CD4-positive, alpha-beta T cell treated with Interleukin-2 at 100 ng/mL for 4 hours (primary cell): ENCODE results near the gene MYOM3.

ENCODE experiments used
- DNase-seq: peaks from one replicate; pipeline ENCODE4 v3.0.0-alpha.2; 2020; ENCODE audit warnings: low spot score

Gene MYOM3

GRCh38 chr1:24111996-24112779 is at the start of gene MYOM3:
Gene MYOM3 (minus strand): TSS chr1:24112135. CDS start chr1:24108636, 3,499 bp downstream.
- DNase-seq = peak; percentile 19

GRCh38 chr1:24161270-24161669 is 49.3 kb upstream of the MYOM3 start:
- no peak for DNase-seq

- no peak for DNase-seq
These were observed 47.4 kb upstream of the MYOM3 start for GRCh38 chr1:24159366-24159765.

GRCh38 chr1:24157918-24158481 is 46.1 kb upstream of the MYOM3 start:
- DNase-seq = no peak

DNA sequence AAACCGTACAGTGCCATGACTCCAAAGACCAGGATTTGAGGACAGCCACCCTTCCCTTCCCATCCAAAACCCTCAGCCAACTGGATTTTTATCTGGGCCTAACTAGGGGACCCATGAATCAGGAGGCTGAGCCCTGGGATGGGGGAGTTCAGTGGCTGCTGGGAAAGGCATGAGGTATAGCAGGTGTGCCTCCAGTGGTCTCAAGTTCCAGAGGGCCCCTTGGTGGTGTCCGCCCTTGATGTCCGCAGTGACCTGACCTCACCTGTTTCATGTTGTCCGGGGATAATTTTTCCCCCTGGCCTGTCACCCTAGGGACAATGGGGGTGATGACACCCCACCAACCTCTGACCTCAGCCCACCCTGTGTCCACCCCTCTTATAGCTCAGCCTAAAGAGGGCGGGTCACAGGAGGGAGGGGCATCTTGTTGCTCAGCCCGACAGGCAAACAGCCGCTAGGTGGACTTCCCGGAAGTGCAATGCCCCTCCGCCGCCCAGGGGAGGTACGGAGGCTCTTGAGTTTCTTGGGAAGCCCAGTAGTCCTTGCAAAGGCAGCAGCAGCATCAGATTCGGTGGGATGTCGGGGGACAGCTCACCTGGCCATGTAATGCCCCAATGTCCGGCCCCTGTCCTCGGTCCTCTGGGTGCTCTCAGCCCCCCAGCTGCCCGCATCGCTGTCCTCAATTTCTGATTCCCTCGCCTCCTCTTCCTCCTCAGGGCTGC is 44.8 kb upstream of the MYOM3 start:
- DNase-seq = no peak

- no peak for DNase-seq
These were observed 43.3 kb upstream of the MYOM3 start for GRCh38 chr1:24155011-24155782.

- DNase-seq = no peak
These were observed 42.3 kb upstream of the MYOM3 start for GRCh38 chr1:24154215-24154614.

GRCh38 chr1:24152631-24153494 is 40.9 kb upstream of the MYOM3 start:
- no peak for DNase-seq

GRCh38 chr1:24151175-24151533 is 39.2 kb upstream of the MYOM3 start:
- DNase-seq = no peak

DNA sequence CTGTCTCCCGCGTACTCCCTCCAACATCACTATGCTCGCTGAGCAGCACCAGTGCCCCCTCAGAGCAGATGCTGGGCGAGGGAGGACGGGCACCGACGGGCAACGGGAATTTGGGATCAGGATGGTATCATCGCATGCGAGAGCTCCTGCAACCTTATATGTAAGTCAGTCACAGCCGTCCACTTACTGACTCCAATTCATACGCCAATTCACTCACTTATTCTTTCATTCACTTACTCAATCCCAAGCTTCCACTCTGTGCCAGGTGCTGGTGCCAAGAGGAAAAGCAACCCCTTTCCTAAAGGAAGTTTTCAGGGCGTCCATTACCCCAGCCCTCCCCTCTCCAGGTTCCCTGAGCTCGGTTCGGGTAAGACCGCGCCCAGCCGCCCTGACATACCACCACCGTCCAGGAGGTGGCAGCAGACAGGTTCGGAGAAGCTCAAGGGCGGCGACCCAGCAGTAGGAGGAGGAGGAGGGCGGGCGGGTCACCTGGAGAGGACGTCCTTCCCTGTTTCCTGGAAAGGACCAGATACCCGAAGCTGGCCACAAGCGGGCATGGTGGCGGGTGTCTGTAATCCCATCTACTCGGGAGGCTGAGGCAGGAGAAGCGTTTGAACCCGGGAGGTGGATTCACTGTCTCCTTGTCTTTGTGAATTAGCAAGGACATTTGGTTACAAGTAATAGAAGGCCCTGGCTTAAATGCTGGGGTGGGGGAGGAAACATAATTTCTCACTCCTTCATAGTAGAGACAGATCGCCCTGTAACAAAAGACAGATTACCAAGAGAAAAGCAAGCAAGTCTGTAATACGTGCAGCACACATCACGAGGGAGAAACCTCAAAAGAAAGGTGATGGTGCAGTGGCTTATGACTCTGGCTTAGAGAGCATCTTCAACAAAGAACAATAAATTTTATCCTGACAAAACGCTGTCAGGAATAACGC is 38.6 kb upstream of the MYOM3 start:
- DNase-seq = peak; percentile 86

- peak; percentile 63 for DNase-seq
These were observed 37.9 kb upstream of the MYOM3 start for GRCh38 chr1:24149866-24150233.

GRCh38 chr1:24147816-24148215 is 35.9 kb upstream of the MYOM3 start:
- no peak for DNase-seq

GRCh38 chr1:24147194-24147593 is 35.3 kb upstream of the MYOM3 start:
- DNase-seq = no peak

DNA sequence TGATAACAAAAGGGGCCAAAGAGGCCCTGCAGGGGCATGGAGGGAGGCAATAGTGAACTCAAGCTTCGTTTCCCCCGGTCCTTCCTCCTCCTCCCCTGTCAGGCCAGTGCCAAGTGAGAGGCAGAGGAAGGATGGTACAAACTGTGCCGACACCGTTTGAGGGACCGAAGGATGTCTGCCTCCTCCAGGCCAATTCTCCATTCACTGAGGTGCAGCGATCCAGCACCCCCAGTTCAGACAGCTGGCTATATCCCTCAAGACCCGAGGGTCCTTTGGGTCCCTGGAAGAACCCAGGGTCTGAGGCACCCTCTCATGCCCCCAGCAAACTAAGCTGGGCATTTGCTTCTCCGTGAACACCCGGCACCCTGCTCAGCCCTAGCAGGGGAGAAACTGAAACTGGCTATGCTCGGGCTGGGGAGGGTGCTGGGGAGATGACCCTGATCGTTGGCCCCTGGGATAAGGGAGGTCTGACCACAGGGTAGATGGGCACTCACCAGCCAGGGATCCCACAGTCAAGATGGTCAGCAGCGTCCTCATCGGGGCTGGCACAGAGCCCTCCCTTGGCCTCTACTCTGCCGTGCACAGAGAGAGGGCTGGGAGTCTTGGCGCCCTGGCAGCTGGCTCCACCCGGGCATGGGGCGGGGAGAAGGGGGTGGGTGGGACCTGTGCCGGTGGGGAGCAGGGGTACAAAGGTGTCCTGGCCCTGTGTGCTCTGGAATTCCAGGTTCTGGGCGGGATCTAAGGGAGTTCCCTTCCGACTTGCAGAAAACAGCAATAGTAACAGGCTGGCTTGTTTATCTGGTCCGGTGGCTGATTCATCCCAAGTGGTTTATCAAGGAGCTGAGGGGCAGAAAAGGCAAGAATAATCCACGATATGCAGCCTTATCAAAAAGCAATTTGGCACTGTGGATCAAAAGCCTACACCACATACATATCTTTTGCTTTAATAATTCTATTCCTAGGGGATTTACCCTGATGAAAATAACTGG is 30.9 kb upstream of the MYOM3 start, which contains the start of gene IL22RA1:
Gene IL22RA1 (minus strand): TSS at position 595 of the 989 bp plus-strand sequence. CDS start 58 bp downstream, at position 537.
- no peak for DNase-seq

GRCh38 chr1:24141311-24141997 is 29.5 kb upstream of the MYOM3 start:
- no peak for DNase-seq

DNA sequence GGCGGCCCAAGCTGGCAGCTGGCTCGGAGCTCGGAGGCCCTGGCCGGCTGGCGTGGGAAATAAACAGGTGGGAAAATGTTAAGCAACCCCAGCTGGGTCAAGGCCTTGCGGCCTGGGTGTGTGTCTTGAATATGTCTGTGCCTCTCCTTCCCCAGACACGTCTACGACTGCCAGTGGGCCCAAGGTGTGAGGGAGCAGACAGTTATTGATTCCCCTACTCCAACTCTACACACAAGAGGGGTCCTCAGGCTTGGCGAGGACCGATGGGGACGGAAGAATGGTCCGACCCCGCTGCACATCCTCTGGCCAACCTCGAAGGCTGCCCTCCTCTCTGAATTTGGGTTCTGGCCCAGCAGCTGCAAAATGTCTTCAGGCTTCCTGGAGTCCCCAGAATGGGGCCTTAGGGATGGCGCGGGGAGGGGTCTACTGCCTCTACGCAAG is 28.8 kb upstream of the MYOM3 start:
- no peak for DNase-seq

DNA sequence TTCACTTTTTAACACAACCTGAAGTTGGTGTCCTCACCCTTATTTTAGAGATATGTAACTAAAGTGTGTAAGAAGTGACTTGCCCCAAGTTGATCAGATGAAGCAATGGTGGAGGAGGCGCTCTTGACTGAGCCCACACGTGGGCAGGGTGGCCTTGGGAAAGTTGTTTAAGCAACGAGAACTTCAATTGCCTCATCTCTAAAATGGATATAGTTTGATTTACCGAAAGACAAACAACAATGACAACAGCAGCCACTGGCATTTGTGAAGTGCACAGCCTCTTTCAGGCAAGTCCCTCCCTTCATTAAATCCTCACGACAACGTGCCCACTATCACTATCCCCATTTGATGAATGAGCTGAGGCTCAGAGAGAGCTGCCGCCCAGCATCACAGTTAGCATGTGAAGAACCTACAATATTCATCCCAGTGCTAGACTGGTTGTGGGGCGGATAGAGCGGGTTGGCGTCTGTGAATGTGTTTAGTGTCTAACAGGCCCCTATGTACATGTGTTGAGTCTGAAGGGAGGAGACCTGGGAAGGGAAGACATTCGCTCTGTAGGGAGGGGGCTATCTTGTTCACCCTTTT is 28.0 kb upstream of the MYOM3 start:
- DNase-seq = no peak

GRCh38 chr1:24139222-24139489 is 27.2 kb upstream of the MYOM3 start:
- DNase-seq = no peak
